Heart left ventricle (tissue), 16 donors: ENCODE measurements around the gene LRIG1. TPM values are rescaled to one million over a fixed set of nuclear protein-coding genes. Genes with fewer than 3 reads are reported as not detected.

Source experiments
- ATAC-seq, 4 donors: fragments of 200-7000 bp; cut with Tn5 transposase; one replicate each; pipeline ENCODE4 v1.9.1; 2020 to 2022; ENCODE audit warnings: moderate library complexity in 4 of 4, mild to moderate bottlenecking in 3 of 4, moderate number of reproducible peaks in 1 of 4
- DNase-seq, 5 donors: peaks; one replicate each; pipeline ENCODE4 v3.0.0-alpha.2; 2020
- H3K27ac ChIP-seq, 12 donors: fragments of 200-600 bp; sonication (generic) in 4 of 12; one replicate each; pipeline versions ENCODE4 v1.5.0 to v1.8.0; 2016 to 2022; ENCODE audit warnings: mild to moderate bottlenecking in 2 of 12
- H3K27me3 ChIP-seq, 9 donors: fragments of 200-600 bp; sonication (generic) in 2 of 9; one replicate each; pipeline versions ENCODE4 v1.5.1 to v1.8.0; 2016 to 2022; ENCODE audit warnings: mild to moderate bottlenecking in 3 of 9
- H3K36me3 ChIP-seq, 9 donors: fragments of 200-600 bp; sonication (generic) in 2 of 9; one replicate each; pipeline versions ENCODE4 v1.5.0 to v1.8.0; 2018 to 2022; ENCODE audit warnings: mild to moderate bottlenecking in 2 of 9
- H3K4me1 ChIP-seq, 12 donors: fragments of 200-600 bp; sonication (generic) in 4 of 12; one replicate each; pipeline versions ENCODE4 v1.5.0 to v1.8.0; 2016 to 2022; ENCODE audit warnings: mild to moderate bottlenecking in 3 of 12
- H3K4me3 ChIP-seq, 12 donors: fragments of 200-600 bp; sonication (generic) in 4 of 12; one replicate each; pipeline versions ENCODE4 v1.5.0 to v1.8.0; 2017 to 2022; ENCODE audit warnings: mild to moderate bottlenecking in 9 of 12, moderate library complexity in 4 of 12
- H3K9me3 ChIP-seq, 12 donors: fragments of 200-600 bp; sonication (generic) in 4 of 12; one replicate each; pipeline versions ENCODE4 v1.5.0 to v1.8.0; 2016 to 2022; ENCODE audit warnings: mild to moderate bottlenecking in 1 of 12
- CTCF ChIP-seq, 12 donors: fragments of 200-600 bp; sonication (generic) in 4 of 12; IDR thresholded peaks; one replicate each; pipeline versions ENCODE4 v1.5.0 to v1.8.0; 2018 to 2022; ENCODE audit warnings: antibody characterized with exemption in 12 of 12, mild to moderate bottlenecking in 5 of 12
- POLR2A ChIP-seq, 2 donors: fragments of 450-650 bp; IDR thresholded peaks; one replicate each; pipeline ENCODE4 v1.6.1; 2017; ENCODE audit warnings: antibody characterized with exemption in 2 of 2, mild to moderate bottlenecking in 2 of 2, moderate library complexity in 2 of 2
- WGBS, 4 donors: extraction: QIAGEN DNeasy Blood & Tissue Kit in 2 of 4; methylation state at CpG; one replicate each; pipeline versions ENCODE4 v1.1.5 to v1.1.7; 2013 to 2018; 5-methylcytosine and 5-hydroxymethylcytosine counted together
- intact Hi-C, 10 donors: fragments of 100-400 bp; cut with DNase I; formaldehyde crosslinking; loops; one replicate each; pipeline versions ENCODE4 v1.11.1 to v1.14.2; 2022
- polyA plus RNA-seq, 2 donors: library from polyadenylated mRNA; stranded (reverse); fragments of 200-250 nt; gene quantifications; one replicate each; pipeline ENCODE4 v1.2.3, GENCODE V29; 2013
- total RNA-seq, 9 donors: library from RNA; depleted of rRNA in 2 of 9; stranded (reverse); fragments of >200 nt in 2 of 9; fragmentation: NEBNext Ultra II Directional in 3 of 9; extraction: Animal tissue kit (Norgen Biotek cat#: 25700) in 3 of 9; gene quantifications; one replicate each; pipeline versions ENCODE4 v1.1.0 to v1.2.4, GENCODE V29; 2016 to 2023
- donor health status: ischemic (EF 13 %, LVEDD 7.1; RV severe dilation, severe dysfunction).
- donor health status: healthy with polysubstance abuse.
- donor health status: DM: no; HTN: yes; CAD: no.
- donor health status: DM: no; HTN: no; CAD: no.
- donor health status: ischemic (EF 25% LVEDD 6.9; RV normal size, moderate dysfunction).
- donor health status: ischemic (EF 25% LVEDD 5.7; RV mildly dilated, moderate dysfunction).
- donor health status: healthy.
- donor health status: DM: yes; HTN: yes; CAD: no.
- donor health status: ischemic (EF 35%, LVEDD 5.7; RV mildly dilated, moderate dysfunction).
- donor health status: nonischemic (EF 11% LVEDD 7.7; RV severe dilation, severe dysfunction).
- donor health status: DM: yes; HTN: yes; CAD: no.
- donor health status: PGD.
- donor health status: ischemic (EF 29% LVEDD 5.4; RV normal size, mild dysfunction).
- donor health status: nonischemic (EF 23%, LVEDD 6.1; RV moderate dilation, normal function).

LRIG1 gene
- total and polyA plus RNA-seq, 11 donors: 42.3 to 161 (median 88.8) TPM

DNA sequence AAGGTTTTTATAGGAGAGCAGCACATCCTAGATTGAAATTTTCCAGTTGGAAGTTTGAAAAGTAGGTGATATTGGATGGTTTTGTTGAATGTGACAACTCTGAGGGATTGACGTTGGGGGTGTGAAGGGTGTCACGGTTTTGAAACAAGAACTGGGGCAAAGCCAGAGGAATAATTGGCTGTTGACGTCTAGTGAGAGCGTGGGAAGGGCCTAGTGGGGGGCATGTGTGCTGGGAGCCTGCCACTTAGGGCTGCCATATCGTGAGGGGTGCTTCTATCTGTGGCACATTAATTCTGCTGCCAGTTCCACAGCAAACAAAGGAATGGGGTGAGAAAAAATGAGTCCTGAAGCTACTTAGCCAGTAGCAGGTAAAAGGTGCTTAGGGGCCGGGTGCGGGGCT, 129.4 kb downstream of the LRIG1 start:
- intact Hi-C loops: loop anchor here in 3 of 10 donors (5.0 kb wide), 2 partner anchors 44 to 94 kb away; no protein-coding TSS in a partner anchor
- Histone ChIP-seq H3K9me3 (no peaks in the 10 kb centered on the region), H3K4me3 (peak overlapping the region in 1 of 12 donors; percentile 23), H3K4me1 (peaks cover 0 to 47% (median 8%) of the 10 kb centered on the region in 12 donors), H3K36me3 (peaks cover 0 to 26% (median 0%) of the 10 kb centered on the region in 9 donors), H3K27me3 (no peaks in the 10 kb centered on the region), H3K27ac (peak overlapping the region in 10 of 12 donors; percentile 35 to 81 (median 65))
- ATAC-seq (peak in 3 of 4 donors; percentile 38 to 60 (median 57)), DNase-seq (peak in 1 of 5 donors; percentile 56)
- no peak for TF ChIP-seq CTCF (IDR thresholded peaks at IDR 0.05)
- no peak for TF ChIP-seq POLR2A (IDR thresholded peaks at IDR 0.05)
- 58 to 69% (median 67%) methylated on average over 7 of the region's 7 CpGs for WGBS, 4 donors

DNA sequence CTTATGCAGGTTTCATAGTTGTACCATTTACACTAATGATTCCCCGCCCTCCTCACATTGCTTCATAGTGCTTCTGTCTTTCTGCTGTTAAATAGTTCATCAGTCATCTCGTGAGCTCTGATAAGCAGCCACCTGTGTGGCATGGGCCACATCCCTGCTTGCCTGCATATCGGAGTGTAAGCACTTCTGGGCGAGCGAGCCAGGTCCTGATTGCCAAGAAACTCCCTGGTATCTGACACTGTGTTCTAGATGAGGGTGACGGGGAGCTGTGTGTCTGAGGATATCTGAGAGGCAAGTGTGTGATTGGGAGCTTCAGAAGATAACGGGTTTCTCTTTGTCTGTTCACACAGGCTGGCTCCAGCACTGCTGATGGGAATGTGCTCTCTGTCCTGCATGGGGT, 130.6 kb downstream of the LRIG1 start:
- 44 to 62% (median 55%) methylated on average over 7 of the region's 7 CpGs for WGBS, 4 donors
- peak; percentile 49 to 86 (median 69) for DNase-seq
- Histone ChIP-seq H3K4me3 (peak overlapping the region in 1 of 12 donors; percentile 23), H3K36me3 (peaks cover 0 to 18% (median 0%) of the 10 kb centered on the region in 9 donors), H3K27me3 (no peaks in the 10 kb centered on the region), H3K27ac (peak overlapping the region in 10 of 12 donors; percentile 14 to 81 (median 65)), H3K4me1 (peaks cover 0 to 51% (median 11%) of the 10 kb centered on the region in 12 donors), H3K9me3 (no peaks in the 10 kb centered on the region)
- peak; percentile 79 to 88 (median 81) for ATAC-seq
- intact Hi-C loops: loop anchor here in 3 of 10 donors (5.0 kb wide), 2 partner anchors 43 to 93 kb away; no protein-coding TSS in a partner anchor
- TF ChIP-seq CTCF (IDR thresholded peaks at IDR 0.05): no peak
- TF ChIP-seq POLR2A (IDR thresholded peaks at IDR 0.05): no peak

- Histone ChIP-seq H3K9me3 (no peaks in the 10 kb centered on the region), H3K4me3 (no peak overlapping the region), H3K36me3 (peaks cover 0 to 6% (median 0%) of the 10 kb centered on the region in 9 donors), H3K4me1 (peaks cover 0 to 68% (median 21%) of the 10 kb centered on the region in 12 donors), H3K27ac (peak overlapping the region in 8 of 12 donors; percentile 0 to 65 (median 32)), H3K27me3 (no peaks in the 10 kb centered on the region)
- DNase-seq (no peak), ATAC-seq (no peak)
- 57 to 63% (median 62%) methylated on average over 3 of the region's 3 CpGs for WGBS, 4 donors
- TF ChIP-seq CTCF (IDR thresholded peaks at IDR 0.05) (no peak), POLR2A (IDR thresholded peaks at IDR 0.05) (no peak)
- intact Hi-C loops: no loop called here
Measured at GRCh38 chr3:66367979-66368378, 132.8 kb downstream of the LRIG1 start.

DNA sequence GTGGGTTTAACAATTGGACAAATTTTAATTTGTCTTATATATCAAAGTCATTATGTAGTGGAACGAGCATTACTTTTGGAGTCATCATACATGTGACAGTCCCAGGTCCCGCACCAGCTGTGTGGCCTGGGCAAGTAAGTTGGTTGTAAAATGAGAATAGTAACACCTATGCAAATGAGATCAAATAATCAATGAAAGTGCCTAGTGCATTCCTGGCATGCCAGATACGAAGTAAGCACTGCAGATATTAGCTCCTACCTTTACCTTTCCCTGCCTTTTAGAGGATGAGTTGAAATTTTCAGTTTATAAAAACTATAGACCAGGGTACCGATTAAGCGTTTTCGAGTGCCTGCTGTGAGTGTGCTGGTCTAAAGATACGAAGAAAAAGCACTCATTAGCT, 134.1 kb downstream of the LRIG1 start:
- WGBS, 4 donors: 84 to 93% (median 89%) methylated on average over 7 of the region's 7 CpGs
- Histone ChIP-seq H3K4me3 (no peak overlapping the region), H3K9me3 (no peaks in the 10 kb centered on the region), H3K27ac (peak overlapping the region in 4 of 12 donors; percentile 10 to 62 (median 45)), H3K27me3 (no peaks in the 10 kb centered on the region), H3K4me1 (peaks cover 0 to 69% (median 22%) of the 10 kb centered on the region in 12 donors), H3K36me3 (peaks cover 0 to 6% (median 0%) of the 10 kb centered on the region in 9 donors)
- ATAC-seq (no peak), DNase-seq (no peak)
- intact Hi-C loops: no loop called here
- no peak for TF ChIP-seq CTCF (IDR thresholded peaks at IDR 0.05)
- TF ChIP-seq POLR2A (IDR thresholded peaks at IDR 0.05): no peak
